SH-SY5Y (cell line): ENCODE measurements around the gene COG2.

ENCODE experiments used
- GATA2 ChIP-seq: IDR thresholded peaks from 2 replicates; pipeline ENCODE4 v1.6.1; 2011; ENCODE audit warnings: mild to moderate bottlenecking, low read depth, low read length
- GATA3 ChIP-seq: IDR thresholded peaks from 2 replicates; pipeline ENCODE4 v1.6.1; 2011; ENCODE audit warnings: low read depth, mild to moderate bottlenecking, low read length, moderate library complexity

The COG2 gene

GRCh38 chr1:230701434-230701833 is 59.2 kb downstream of the COG2 start:
- TF ChIP-seq GATA2 (no peak), GATA3 (no peak)

DNA sequence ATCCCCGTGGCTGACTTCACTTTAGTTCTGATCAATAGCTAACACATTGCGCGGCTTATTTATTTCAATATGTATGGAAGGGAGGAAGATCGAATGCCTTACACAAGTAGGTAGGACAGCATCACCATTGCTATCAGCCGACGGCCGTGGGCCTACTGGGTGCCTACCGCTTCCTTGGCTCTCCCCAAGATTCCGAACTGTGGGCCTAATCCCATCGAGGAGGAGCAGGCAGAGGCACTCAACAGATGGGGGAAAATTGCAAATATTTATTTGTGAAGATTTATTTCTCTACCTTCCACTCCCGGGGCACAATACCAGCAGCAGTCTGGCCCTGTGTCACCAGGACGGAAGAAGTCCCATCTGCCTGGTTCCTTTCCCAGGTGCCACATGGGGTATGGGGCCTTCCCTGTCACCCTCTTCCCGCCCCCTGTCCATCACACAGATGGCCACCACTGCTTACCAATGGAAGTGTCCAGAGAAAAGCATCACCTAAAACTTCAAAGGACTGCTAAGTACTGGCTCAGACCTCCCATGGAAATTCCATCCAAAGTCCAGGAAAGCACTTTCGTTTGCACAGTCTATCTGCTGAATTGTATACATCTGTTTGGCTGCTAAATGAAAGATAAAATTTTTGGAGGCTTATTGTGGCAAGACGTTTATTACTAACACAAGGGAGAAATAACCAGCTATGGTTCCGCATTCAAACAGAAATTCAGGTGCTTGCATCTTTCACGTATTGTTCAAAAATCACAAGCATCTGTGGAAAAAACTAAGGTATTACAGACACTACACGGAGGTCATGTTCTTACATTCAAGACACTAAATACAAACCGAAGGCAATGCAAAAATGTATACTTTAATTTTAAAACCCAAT is 59.9 kb downstream of the COG2 start:
- TF ChIP-seq GATA3 (no peak), GATA2 (no peak)

DNA sequence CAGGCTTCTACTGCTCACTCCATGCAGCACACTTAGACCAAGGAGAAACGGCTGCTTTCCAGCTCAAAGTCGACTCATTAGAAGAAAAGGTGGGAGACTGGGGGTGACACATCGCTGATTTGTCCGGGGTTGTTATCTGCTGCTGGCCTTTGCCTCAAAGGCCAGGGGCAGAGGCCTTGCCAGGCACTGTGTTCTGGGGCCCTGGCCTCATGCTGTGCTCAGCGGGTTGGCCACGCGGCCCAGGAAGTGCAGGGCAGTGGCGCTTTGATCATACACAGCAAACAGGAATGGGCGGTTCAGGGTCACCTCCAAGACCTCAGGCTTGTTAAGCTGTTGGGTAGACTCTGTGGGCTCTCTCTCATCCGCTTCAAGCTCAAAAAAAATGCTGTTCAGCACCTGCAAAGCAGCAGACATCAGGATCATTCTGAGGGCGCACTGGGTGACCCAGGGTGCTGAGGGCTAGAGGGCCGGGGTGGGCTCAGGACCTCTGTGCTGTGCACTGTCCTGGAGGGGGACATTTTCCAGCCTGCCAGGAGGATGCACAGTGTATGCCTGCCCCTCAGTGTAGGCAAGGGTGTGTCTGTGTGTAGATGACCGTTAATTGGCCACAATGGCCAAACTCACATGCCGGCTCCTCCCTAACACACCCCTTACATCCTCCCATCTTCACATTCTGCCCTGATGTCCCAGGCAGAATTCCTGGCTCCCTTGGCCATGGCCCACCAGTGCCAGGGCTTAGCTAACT is 60.8 kb downstream of the COG2 start:
- TF ChIP-seq GATA3 (no peak), GATA2 (no peak)

DNA sequence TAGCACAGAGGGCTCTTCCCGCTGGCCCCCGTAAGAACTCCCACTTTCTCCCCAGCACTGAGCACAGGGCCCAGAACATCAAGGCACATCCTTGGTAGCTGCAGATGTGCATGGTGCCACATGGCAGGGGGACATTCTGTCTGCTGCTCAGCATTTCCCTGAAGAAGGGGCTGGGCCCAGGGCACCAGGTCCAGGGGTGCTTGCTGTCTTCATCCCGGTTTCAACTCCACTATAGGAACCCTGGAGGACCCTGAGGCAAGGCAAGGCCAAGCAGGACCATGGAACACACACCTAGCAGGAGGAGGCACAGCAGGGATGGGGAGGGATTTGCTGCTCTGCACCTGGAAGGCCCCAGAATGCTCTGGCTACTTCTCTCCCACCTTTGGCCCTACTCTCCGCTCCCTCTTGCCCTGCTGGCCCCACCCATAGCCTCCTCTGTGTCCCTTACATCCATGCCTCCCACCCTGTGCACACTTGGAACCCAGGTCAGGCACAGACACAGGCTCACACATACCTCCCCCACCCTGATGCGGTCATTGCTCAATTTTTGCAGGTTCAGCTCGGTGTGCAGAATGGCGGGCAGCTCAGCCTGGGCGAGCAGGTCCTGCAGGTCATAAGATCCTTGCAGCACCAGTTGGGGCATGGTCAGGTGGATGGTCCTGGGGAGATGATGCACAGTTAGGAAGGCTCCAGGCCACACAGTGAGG is 61.6 kb downstream of the COG2 start:
- no peak for TF ChIP-seq GATA2

DNA sequence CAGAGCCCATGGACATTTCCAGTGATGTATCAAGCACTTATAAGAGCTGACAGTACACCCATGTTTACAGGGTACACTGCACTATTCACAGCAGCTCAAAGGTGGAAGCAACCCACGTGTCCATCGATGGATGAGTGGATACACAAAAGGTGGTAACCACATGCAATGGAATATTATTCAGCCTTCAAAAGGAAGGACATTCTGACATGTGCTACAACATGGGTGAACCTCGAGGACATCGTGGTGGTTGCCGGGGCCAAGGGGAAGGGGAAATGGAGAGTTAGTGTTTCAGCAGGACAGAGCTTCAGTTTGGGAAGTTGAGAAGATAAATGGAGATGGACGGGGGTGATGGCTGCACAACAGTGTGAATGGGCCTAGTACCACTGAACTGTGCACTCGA is 62.5 kb downstream of the COG2 start:
- no peak for TF ChIP-seq GATA3
- no peak for TF ChIP-seq GATA2

- TF ChIP-seq GATA3 (no peak), GATA2 (no peak)
Measured at GRCh38 chr1:230705289-230706019, 63.2 kb downstream of the COG2 start.

GRCh38 chr1:230706020-230706699 is 63.9 kb downstream of the COG2 start:
- TF ChIP-seq GATA3 (no peak), GATA2 (no peak)

GRCh38 chr1:230706887-230707731 is 64.8 kb downstream of the COG2 start:
- no peak for TF ChIP-seq GATA3
- TF ChIP-seq GATA2, result no peak

DNA sequence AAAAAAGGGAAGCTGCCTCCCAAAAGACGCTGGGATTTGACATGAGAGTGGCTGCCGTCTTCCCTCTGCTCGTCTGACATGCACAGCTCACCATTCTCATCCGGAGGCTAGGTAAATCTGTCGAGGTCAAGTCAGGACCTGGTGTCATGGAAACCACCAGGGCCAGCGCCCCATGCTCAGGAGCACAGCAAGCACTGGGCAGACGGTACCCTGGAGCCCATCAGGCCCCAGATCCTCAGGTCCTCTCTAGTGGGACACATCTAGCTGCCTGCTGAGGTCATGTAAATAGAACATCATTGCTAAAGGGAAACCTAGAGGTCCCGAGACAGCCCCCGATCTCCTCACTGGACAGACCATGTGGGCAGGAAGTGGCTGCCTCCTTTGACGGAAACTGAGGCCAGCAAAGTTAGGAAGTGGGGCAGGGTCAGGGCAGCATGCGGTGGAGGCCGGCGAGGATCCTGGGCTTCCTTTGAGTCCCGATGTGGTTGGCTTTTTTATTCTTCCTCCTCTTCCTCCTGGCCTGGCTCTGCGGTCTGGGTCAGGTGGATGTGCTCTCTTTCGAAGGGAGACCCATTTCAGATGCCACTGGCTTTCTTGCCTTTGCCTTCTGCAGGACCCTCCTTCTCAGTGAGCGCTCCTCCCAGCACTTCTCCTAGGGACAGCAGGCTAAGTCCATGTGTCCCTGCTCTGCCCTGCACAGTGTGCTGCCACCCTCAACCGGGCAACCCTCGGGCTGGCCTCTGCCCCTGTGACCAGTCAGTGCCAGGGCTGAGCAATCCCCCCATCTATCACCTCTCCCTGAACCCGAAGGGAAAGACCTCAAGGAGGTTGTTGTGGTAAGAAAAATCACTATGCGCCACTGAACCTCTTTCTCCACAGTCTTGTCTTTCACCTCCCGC is 65.7 kb downstream of the COG2 start:
- TF ChIP-seq GATA2 (no peak), GATA3 (no peak)

GRCh38 chr1:230708631-230709580 is 66.6 kb downstream of the COG2 start:
- TF ChIP-seq GATA3 (no peak), GATA2 (no peak)
